Cardiac muscle cell (in vitro differentiated cells and primary cell): ENCODE results near the gene SMIM41. TPM values are rescaled to one million over a fixed set of nuclear protein-coding genes. Genes with fewer than 3 reads are reported as not detected.
A peak's percentile ranks its signal among the peaks of the same experiment; 100 is the strongest.

Experiments
- DNase-seq, 2 donors: peaks; one replicate each; pipeline versions ENCODE4 v3.0.0 to v3.0.0-alpha.2; 2010 to 2017; ENCODE audit warnings: low read depth in 1 of 2, low spot score in 1 of 2
- H3K27ac ChIP-seq: fragments of 200-600 bp; sonication (generic); 2 replicates; pipeline ENCODE4 v1.5.1; 2016
- H3K27me3 ChIP-seq: fragments of 200-600 bp; sonication (generic); 2 replicates; pipeline ENCODE4 v1.6.0; 2016; ENCODE audit warnings: control low read depth
- H3K36me3 ChIP-seq: fragments of 200-600 bp; sonication (generic); 2 replicates; pipeline ENCODE4 v1.5.1; 2016; ENCODE audit warnings: control low read depth
- H3K4me1 ChIP-seq: fragments of 200-600 bp; sonication (generic); 2 replicates; pipeline ENCODE4 v1.8.1; 2017; ENCODE audit warnings: low read depth, mild to moderate bottlenecking, mixed run types
- H3K4me3 ChIP-seq: fragments of 200-600 bp; sonication (generic); 2 replicates; pipeline ENCODE4 v1.5.1; 2016; ENCODE audit warnings: mild to moderate bottlenecking
- H3K9me3 ChIP-seq: fragments of 200-600 bp; sonication (generic); 2 replicates; pipeline ENCODE4 v1.5.1; 2017; ENCODE audit warnings: low read depth, mild to moderate bottlenecking, control low read depth
- polyA plus RNA-seq: library from polyadenylated mRNA; unstranded; fragments of >200 nt; fragmentation: Nextera tagmentation; extraction: Ambion mirVana; gene quantifications from 2 replicates; pipeline ENCODE4 v1.2.1, GENCODE V29; 2016
- total RNA-seq: library from RNA; depleted of rRNA; stranded (reverse); fragments of >200 nt; gene quantifications from 2 replicates; pipeline ENCODE4 v1.2.3, GENCODE V29; 2016
- TF ChIP-seq, protein P1 (sequence below): IDR thresholded peaks from 2 replicates; pipeline ENCODE4 v1.5.1; 2012; ENCODE audit warnings: low read depth, mild to moderate bottlenecking, low read length

Gene SMIM41
- total and polyA plus RNA-seq, 2 experiments from 2014 or later, result not detected

DNA sequence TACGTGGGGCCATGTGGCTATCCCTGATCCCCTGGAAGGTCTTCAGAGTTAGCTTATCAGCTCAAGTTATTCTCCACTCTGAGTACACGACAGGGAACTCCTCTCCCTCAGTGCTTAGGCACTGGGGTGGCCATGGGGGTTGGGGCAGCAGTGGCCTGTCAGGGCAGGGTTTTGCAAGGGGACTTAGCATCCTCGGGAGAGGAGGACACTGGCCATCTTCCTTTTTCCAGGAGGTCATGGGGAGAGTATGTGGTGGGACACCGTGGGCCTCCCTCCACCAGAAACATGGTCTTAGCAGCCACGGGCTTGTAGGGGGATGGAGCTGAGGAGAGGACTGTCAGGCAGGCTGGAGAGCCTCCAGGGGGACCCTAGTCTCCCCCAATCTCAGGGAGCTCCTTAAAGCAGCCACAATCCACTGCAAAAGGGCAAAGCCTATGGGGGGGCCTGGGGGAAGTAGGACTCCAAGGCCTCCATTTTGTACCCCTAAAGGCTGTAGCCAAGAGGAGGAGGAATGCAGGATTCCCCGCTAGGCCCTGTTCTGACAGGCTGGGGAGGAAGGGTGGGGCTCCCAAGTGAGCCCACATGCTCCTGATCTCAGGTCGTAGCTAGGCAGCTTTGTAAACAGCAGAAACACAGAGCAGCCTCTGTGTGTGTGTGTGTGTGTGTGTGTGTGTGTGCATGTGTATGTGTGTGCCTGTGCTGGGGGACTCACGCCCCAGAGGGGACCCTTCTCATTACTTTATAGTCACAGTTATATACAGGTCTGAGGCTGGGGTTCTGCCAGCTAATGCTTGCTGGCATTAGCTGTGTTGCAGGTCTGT lies 75.8 kb downstream of the SMIM41 start:
- Histone ChIP-seq H3K9me3 (no peaks in the 10 kb centered on the region), H3K36me3 (no peaks in the 10 kb centered on the region), H3K27me3 (peaks cover 19% of the 10 kb centered on the region), H3K4me1 (no peaks in the 10 kb centered on the region), H3K27ac (no peak overlapping the region), H3K4me3 (no peak overlapping the region)
- DNase-seq, result no peak
- TF ChIP-seq, protein P1, sequence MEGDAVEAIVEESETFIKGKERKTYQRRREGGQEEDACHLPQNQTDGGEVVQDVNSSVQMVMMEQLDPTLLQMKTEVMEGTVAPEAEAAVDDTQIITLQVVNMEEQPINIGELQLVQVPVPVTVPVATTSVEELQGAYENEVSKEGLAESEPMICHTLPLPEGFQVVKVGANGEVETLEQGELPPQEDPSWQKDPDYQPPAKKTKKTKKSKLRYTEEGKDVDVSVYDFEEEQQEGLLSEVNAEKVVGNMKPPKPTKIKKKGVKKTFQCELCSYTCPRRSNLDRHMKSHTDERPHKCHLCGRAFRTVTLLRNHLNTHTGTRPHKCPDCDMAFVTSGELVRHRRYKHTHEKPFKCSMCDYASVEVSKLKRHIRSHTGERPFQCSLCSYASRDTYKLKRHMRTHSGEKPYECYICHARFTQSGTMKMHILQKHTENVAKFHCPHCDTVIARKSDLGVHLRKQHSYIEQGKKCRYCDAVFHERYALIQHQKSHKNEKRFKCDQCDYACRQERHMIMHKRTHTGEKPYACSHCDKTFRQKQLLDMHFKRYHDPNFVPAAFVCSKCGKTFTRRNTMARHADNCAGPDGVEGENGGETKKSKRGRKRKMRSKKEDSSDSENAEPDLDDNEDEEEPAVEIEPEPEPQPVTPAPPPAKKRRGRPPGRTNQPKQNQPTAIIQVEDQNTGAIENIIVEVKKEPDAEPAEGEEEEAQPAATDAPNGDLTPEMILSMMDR, result no peak

DNA sequence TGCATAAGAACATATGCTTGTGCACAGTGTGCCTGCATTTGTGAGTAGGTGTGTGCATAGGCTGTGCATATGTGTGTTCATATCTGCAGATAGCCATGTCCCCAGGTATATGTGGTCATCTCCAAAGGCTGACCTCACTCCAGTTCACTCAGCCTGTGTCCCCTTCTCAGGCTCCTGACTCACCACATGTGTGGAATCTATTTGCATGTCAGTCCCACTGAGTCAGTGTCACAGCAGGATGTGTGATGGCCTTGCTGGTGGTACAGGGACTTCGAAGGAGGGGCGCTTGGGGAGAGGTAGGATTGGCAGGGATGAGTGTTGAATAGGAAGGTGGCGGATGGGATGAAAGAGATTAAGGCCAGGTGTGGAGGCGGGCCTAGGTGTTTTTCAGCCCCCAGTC lies 76.8 kb downstream of the SMIM41 start:
- no peak overlapping the region for H3K4me3 ChIP-seq
- H3K4me1 ChIP-seq, result no peaks in the 10 kb centered on the region
- no peak for DNase-seq
- H3K36me3 ChIP-seq, result no peaks in the 10 kb centered on the region
- TF ChIP-seq, protein P1, result no peak
- H3K27ac ChIP-seq, result no peak overlapping the region
- H3K27me3 ChIP-seq, result peaks cover 30% of the 10 kb centered on the region
- no peaks in the 10 kb centered on the region for H3K9me3 ChIP-seq

DNA sequence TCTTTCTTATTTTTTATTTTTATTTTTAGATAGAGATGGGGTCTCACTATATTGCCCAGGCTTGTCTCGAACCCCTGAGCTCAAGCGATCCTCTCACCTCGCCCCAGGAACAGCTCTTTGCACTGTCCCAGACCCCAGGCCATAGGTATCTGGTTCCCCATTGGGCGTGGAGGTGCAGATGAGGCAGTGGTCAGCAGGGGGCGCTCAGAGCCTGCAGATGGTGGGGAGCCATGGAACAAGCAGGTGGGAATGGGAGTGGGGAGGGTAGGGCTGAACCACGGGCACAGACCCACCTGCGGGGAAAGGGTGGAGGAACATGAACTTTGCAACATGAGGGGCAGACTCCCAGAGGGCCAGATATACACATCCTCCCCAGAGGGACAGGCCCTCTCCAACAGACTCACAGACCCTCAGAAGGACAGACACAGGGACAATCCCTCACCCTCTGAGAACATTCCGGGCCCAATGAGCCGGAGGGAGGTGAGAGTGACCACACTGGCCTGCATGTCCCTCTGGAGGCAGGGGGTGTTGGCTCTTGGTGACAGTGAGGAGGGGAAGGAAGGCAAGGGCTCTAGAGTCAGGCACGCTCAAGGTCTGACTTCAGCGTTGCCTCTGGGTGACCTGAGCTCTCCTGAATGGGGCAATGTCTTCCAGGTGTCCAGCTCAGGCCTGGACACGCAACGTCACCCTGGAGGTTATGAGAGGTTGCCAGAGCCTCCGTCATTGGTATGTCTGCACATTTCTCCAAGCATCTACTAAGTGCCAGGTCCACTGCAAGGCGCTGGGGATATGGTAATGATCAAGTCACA lies 77.5 kb downstream of the SMIM41 start:
- Histone ChIP-seq H3K4me1 (no peaks in the 10 kb centered on the region), H3K4me3 (no peak overlapping the region), H3K36me3 (no peaks in the 10 kb centered on the region), H3K27ac (no peak overlapping the region), H3K9me3 (no peaks in the 10 kb centered on the region), H3K27me3 (peaks cover 35% of the 10 kb centered on the region)
- DNase-seq, result peak; percentile 66 to 78
- TF ChIP-seq, protein P1, result peak; percentile 97

DNA sequence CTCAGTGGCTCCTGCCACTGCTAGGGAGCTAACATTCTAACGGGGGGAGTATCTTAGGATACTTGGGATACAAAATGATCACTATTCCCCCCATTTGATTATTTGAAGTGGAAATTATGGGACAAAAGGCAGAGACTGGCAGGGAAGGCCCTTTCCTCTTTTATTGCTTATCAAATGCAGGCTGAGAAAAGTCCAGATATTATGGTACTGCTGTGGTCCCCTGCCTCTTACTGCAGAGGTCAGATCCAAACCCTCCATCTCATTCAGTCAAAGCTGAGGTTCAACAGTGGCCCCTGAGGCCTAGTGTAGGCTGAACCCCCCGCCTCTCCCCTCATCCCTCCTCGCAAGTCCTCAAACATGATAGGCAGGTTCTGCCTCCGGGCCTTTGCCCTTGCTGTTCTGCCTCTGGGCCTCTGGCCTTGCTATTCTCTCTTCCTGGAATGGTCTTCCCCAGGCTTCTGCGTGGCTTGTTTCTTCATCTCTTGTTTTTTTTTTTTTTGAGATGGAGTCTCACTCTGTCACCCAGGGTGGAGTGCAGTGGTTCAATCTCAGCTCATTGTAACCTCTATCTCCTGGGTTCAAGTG lies 78.2 kb downstream of the SMIM41 start:
- Histone ChIP-seq H3K9me3 (no peaks in the 10 kb centered on the region), H3K36me3 (no peaks in the 10 kb centered on the region), H3K4me1 (no peaks in the 10 kb centered on the region), H3K4me3 (no peak overlapping the region), H3K27ac (no peak overlapping the region), H3K27me3 (peaks cover 29% of the 10 kb centered on the region)
- DNase-seq, result no peak
- TF ChIP-seq, protein P1, result no peak

Other genes with a start within 250 kb of the SMIM41 start
- gene FIGNL2, start 231.0 kb upstream of the SMIM41 start, total RNA-seq, result 10.5 and 14.1 TPM in 2 replicates
- gene FIGNL2, start 231.0 kb upstream of the SMIM41 start, polyA plus RNA-seq, result 3.0 and 5.0 TPM in 2 replicates
- gene ANKRD33, start 191.6 kb upstream of the SMIM41 start, total RNA-seq, result 0.30 TPM in 1 of 2 replicates, not detected in the other
- 1.2 TPM in 1 of 2 replicates, not detected in the other for gene ANKRD33, start 191.6 kb upstream of the SMIM41 start, polyA plus RNA-seq
- 0.81 and 5.5 TPM in 2 replicates for gene ACVRL1, start 172.2 kb upstream of the SMIM41 start, total RNA-seq
- gene ACVRL1, start 172.2 kb upstream of the SMIM41 start, polyA plus RNA-seq, result 2.5 TPM in 1 of 2 replicates, not detected in the other
- gene ACVR1B, start 128.0 kb upstream of the SMIM41 start, total RNA-seq, result 38.1 and 46.4 TPM in 2 replicates
- 11.9 and 12.5 TPM in 2 replicates for gene ACVR1B, start 128.0 kb upstream of the SMIM41 start, polyA plus RNA-seq
- gene TAMALIN, start 72.8 kb upstream of the SMIM41 start, total RNA-seq, result 8.2 and 12.5 TPM in 2 replicates
- gene TAMALIN, start 72.8 kb upstream of the SMIM41 start, polyA plus RNA-seq, result 8.2 and 15.0 TPM in 2 replicates
- 14.7 and 24.1 TPM in 2 replicates for gene NR4A1, start 28.3 kb upstream of the SMIM41 start, total RNA-seq
- gene NR4A1, start 28.3 kb upstream of the SMIM41 start, polyA plus RNA-seq, result 13.7 and 23.7 TPM in 2 replicates
- gene ATG101, start 9.7 kb upstream of the SMIM41 start, total RNA-seq, result 37.4 and 39.9 TPM in 2 replicates
- gene ATG101, start 9.7 kb upstream of the SMIM41 start, polyA plus RNA-seq, result 32.5 and 36.6 TPM in 2 replicates
- gene KRT80, start 112.3 kb downstream of the SMIM41 start, total RNA-seq, result not detected in 2 replicates
- gene KRT80, start 112.3 kb downstream of the SMIM41 start, polyA plus RNA-seq, result not detected in 2 replicates
- gene KRT7, start 153.5 kb downstream of the SMIM41 start, total RNA-seq, result 0.21 and 0.36 TPM in 2 replicates
- gene KRT7, start 153.5 kb downstream of the SMIM41 start, polyA plus RNA-seq, result 0.50 TPM in 1 of 2 replicates, not detected in the other
- 0.14 TPM in 1 of 2 replicates, not detected in the other for gene KRT86, start 194.9 kb downstream of the SMIM41 start, total RNA-seq
- 0.35 TPM in 1 of 2 replicates, not detected in the other for gene KRT86, start 194.9 kb downstream of the SMIM41 start, polyA plus RNA-seq
- not detected in 2 replicates for gene KRT81, start 211.8 kb downstream of the SMIM41 start, total RNA-seq
- gene KRT81, start 211.8 kb downstream of the SMIM41 start, polyA plus RNA-seq, result not detected in 2 replicates
- gene KRT83, start 241.7 kb downstream of the SMIM41 start, total RNA-seq, result not detected in 2 replicates
- gene KRT83, start 241.7 kb downstream of the SMIM41 start, polyA plus RNA-seq, result not detected in 2 replicates